Uterus (tissue), 4 donors: ENCODE results near the gene SYNJ2. TPM values are rescaled to one million over a fixed set of nuclear protein-coding genes. Genes with fewer than 3 reads are reported as not detected.

ENCODE experiments used
- DNase-seq, 2 donors: peaks; one replicate each; pipeline ENCODE4 v3.0.0-alpha.2; 2019 to 2020
- H3K27ac ChIP-seq, 2 donors: fragments of 200-600 bp; sonication (generic); 1 replicate in 1 of 2; 2 replicates in 1 of 2; pipeline ENCODE4 v1.5.1; 2016 to 2018
- H3K27me3 ChIP-seq, 2 donors: fragments of 200-600 bp; sonication (generic); one replicate each; pipeline ENCODE4 v1.5.1; 2018 to 2019; ENCODE audit warnings: control low read depth in 1 of 2
- H3K36me3 ChIP-seq, 2 donors: fragments of 200-600 bp; sonication (generic); one replicate each; pipeline ENCODE4 v1.5.1; 2019; ENCODE audit warnings: control low read depth in 1 of 2
- H3K4me1 ChIP-seq, 2 donors: fragments of 200-600 bp; sonication (generic); one replicate each; pipeline ENCODE4 v1.5.1; 2018 to 2019; ENCODE audit warnings: control low read depth in 1 of 2
- H3K4me3 ChIP-seq, 2 donors: fragments of 200-600 bp; sonication (generic); 1 replicate in 1 of 2; 2 replicates in 1 of 2; pipeline ENCODE4 v1.5.1; 2018 to 2019; ENCODE audit warnings: mild to moderate bottlenecking in 1 of 2
- H3K9me3 ChIP-seq, 2 donors: fragments of 200-600 bp; sonication (generic); one replicate each; pipeline ENCODE4 v1.5.1; 2019; ENCODE audit warnings: control low read depth in 1 of 2
- CTCF ChIP-seq, 4 experiments: fragments of 200-600 bp in 2 of 4; fragments of 450-650 bp in 2 of 4; sonication (generic) in 2 of 4; IDR thresholded peaks; one replicate each; pipeline ENCODE4 v1.5.1; 2016 to 2019; ENCODE audit warnings: antibody characterized with exemption in 4 of 4, mild to moderate bottlenecking in 2 of 4, moderate library complexity in 1 of 4
- POLR2A ChIP-seq, 2 donors: fragments of 450-650 bp; IDR thresholded peaks; one replicate each; pipeline ENCODE4 v1.6.1; 2016; ENCODE audit warnings: antibody characterized with exemption in 2 of 2, mild to moderate bottlenecking in 1 of 2, moderate library complexity in 1 of 2
- intact Hi-C: fragments of 100-400 bp; cut with DNase I; formaldehyde crosslinking; loops from one replicate; pipeline ENCODE4 v1.15.1; 2023; ENCODE audit warnings: low total_unique reads
- total RNA-seq, 4 donors: library from RNA; depleted of rRNA in 3 of 4; stranded (reverse); fragments of >200 nt in 3 of 4; gene quantifications; one replicate each; pipeline versions ENCODE4 v1.1.0 to v1.2.4, GENCODE V29; 2014 to 2023
- donor health status: DM: yes; HTN: yes; CAD: no.

SYNJ2 gene
- total RNA-seq, 4 donors from 2014 or later = 9.5 to 32.2 (median 13.5) TPM

DNA sequence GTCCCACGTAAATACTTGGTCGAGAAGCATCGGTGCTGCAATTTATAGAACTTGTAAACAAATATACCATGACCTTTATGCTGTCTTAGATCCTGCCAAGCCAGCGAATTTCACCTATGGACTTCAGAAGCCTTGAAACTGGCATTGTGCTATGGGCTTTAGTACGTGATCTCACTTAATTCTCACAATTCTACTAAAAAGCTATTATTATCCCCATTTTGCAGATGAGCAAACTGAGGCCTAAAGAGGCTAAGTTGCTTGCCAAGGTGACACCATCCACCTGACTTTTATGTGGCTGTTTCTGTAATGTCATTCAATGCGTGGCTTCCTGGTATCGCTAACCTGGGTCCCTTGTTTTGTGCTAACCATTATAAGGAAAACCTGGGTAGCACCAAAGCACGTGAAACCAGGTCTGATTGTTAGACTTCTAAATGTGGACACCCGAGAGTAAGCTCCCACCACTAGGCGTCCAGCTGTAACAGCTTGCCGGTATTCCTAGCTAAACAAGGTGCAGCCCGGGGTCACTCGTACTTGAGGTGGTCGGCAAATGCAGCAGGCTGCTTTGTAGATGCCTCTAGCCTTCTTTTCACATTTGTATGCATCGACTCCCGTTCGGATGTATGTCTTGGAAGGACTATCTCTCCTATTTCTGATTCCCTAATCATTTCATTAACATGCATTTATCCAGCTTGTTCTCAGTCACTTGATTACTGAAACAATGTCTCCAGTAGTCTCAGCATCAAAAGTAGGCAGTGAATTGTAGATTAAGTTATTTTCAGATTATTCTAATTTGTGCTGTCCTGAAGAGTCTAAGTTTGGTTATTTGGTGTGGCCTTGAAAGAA lies 1.1 kb downstream of the SYNJ2 start:
- intact Hi-C loops = no loop called here
- Histone ChIP-seq H3K36me3 (no peaks in the 10 kb centered on the region), H3K4me1 (no peaks in the 10 kb centered on the region), H3K27ac (peak overlapping the region; percentile 88 to 89), H3K4me3 (peak overlapping the region; percentile 44 to 80), H3K9me3 (no peaks in the 10 kb centered on the region), H3K27me3 (no peaks in the 10 kb centered on the region)
- TF ChIP-seq CTCF (IDR thresholded peaks at IDR 0.05) = peak; percentile 26 to 43 (median 34)
- no peak for TF ChIP-seq POLR2A (IDR thresholded peaks at IDR 0.05)
- DNase-seq = peak in 1 of 2 donors; percentile 64

GRCh38 chr6:157983406-157984119 lies 1.9 kb downstream of the SYNJ2 start:
- TF ChIP-seq CTCF (IDR thresholded peaks at IDR 0.05) = no peak
- TF ChIP-seq POLR2A (IDR thresholded peaks at IDR 0.05) = no peak
- Histone ChIP-seq H3K27me3 (no peaks in the 10 kb centered on the region), H3K27ac (peak overlapping the region; percentile 88 to 89), H3K9me3 (no peaks in the 10 kb centered on the region), H3K36me3 (no peaks in the 10 kb centered on the region), H3K4me1 (no peaks in the 10 kb centered on the region), H3K4me3 (peak overlapping the region; percentile 44 to 80)
- intact Hi-C loops = no loop called here
- no peak for DNase-seq

DNA sequence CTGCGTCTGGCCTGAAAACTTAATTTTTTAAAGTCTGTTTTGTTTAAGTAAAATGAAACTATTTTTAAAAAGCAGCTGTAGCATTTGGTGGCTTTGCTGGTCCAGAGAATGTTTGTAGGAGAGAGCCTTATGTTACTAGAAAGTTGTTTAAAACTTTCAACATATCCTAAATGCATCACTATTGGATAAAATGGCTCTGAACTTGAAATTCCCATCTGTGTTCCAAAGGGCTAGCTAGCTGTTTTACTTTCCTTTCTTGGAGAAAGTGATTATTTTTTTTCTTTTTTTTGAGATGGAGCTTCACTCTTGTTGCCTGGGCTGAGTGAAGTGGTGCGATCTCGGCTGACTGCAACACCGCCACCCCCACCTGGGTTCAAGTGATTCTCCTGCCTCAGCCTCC lies 2.5 kb downstream of the SYNJ2 start:
- H3K36me3 ChIP-seq = no peaks in the 10 kb centered on the region
- H3K27ac ChIP-seq = peak overlapping the region in 1 of 2 donors; percentile 89
- no peak overlapping the region for H3K4me3 ChIP-seq
- DNase-seq = no peak
- no peaks in the 10 kb centered on the region for H3K9me3 ChIP-seq
- H3K4me1 ChIP-seq = no peaks in the 10 kb centered on the region
- no peaks in the 10 kb centered on the region for H3K27me3 ChIP-seq
- TF ChIP-seq POLR2A (IDR thresholded peaks at IDR 0.05) (no peak), CTCF (IDR thresholded peaks at IDR 0.05) (no peak)
- intact Hi-C loops = no loop called here

DNA sequence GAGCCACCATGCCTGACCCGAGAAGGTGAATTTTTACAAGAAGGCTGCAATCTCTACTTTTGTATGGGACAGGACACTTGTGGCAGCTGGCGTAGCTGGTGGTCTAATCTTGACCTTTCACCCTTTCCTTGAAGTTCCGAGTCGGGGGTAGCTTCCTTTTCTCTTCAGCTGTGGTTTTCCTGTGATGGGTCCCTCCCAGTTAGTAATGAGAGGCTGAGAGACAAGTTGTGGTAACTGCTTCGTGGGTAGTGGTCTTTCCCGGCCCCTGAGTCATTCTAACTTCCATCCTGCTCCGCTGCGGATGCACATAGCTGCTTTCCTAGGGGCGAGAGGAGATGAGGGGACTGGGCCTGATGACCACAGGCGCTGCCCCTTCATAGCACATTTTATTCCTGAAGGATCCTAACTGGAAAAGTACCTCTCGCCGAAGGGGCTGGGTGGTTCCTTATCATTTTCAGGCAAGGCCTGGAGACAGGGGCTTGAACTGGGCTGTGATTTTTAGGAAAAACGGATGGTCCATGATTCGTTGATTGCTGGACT lies 3.1 kb downstream of the SYNJ2 start:
- H3K27ac ChIP-seq = peak overlapping the region in 1 of 2 donors; percentile 44
- H3K9me3 ChIP-seq = no peaks in the 10 kb centered on the region
- no peak for DNase-seq
- peaks cover 0 to 2% of the 10 kb centered on the region in 2 donors for H3K4me1 ChIP-seq
- no peak for TF ChIP-seq POLR2A (IDR thresholded peaks at IDR 0.05)
- no peak for TF ChIP-seq CTCF (IDR thresholded peaks at IDR 0.05)
- H3K36me3 ChIP-seq = no peaks in the 10 kb centered on the region
- intact Hi-C loops = no loop called here
- no peak overlapping the region for H3K4me3 ChIP-seq
- no peaks in the 10 kb centered on the region for H3K27me3 ChIP-seq
